PC-3 (cell line): Measurements from ENCODE around the gene RNF17.

Experiments
- CTCF ChIP-seq: fragments of 300-600 bp; sonication (generic); conservative IDR thresholded peaks from 2 replicates; pipeline ENCODE4 v1.5.1; 2017; ENCODE audit warnings: antibody characterized with exemption, low read depth, mild to moderate bottlenecking, low read length
- EZH2 ChIP-seq: fragments of 300-600 bp; sonication (generic); IDR thresholded peaks from one replicate; pipeline ENCODE4 v1.6.1; 2017; ENCODE audit warnings: antibody characterized with exemption, mild to moderate bottlenecking, low read length; ENCODE audit not compliant: unreplicated experiment

GRCh38 chr13:24763596-24764275, at the start of gene RNF17:
- TF ChIP-seq CTCF (no peak), EZH2 (no peak)
